ENCODE data around the gene GRID2IP. TPM values are rescaled to one million over a fixed set of nuclear protein-coding genes. Genes with fewer than 3 reads are reported as not detected.

Gene GRID2IP
- total and polyA plus RNA-seq, 2 of the 13 experiments (the other 11 are each of a cell fraction or from before 2014, with no cell fraction given), result 0.03 TPM; not detected in 1

GRCh38 chr7:6577369-6578113 lies 26.3 kb upstream of the GRID2IP start, which contains the start of gene ZDHHC4 (continued):
- TF ChIP-seq ZFP91 (CRISPR knock-in tag; IDR thresholded peaks at IDR 0.05; ENCODE audit: borderline replicate concordance) (peak; percentile 72), REL (CRISPR knock-in tag; conservative IDR thresholded peaks at IDR 0.05) (peak; percentile 79), FOSL1 (CRISPR knock-in tag; IDR thresholded peaks at IDR 0.05; ENCODE audit: borderline replicate concordance) (no peak), ZNF761 (CRISPR knock-in tag; conservative IDR thresholded peaks at IDR 0.05) (no peak), TMF1 (CRISPR knock-in tag; IDR thresholded peaks at IDR 0.05; ENCODE audit: low read depth) (no peak; the same call in 1 of the 2 replicates), AKAP8 (CRISPR knock-in tag; IDR thresholded peaks at IDR 0.05) (peak; percentile 47; the same call in 1 of the 2 replicates), ZNF569 (CRISPR knock-in tag; IDR thresholded peaks at IDR 0.05; ENCODE audit: borderline replicate concordance) (no peak), MAZ (IDR thresholded peaks at IDR 0.05; ENCODE audit: borderline replicate concordance, low read depth, low read length) (0 out of 2 replicates have a peak, but pooled peaks have one; percentile 30), MAZ (CRISPR knock-in tag; IDR thresholded peaks at IDR 0.05; ENCODE audit: low read depth) (peak; percentile 82), TOE1 (CRISPR knock-in tag; IDR thresholded peaks at IDR 0.05) (no peak), NCOA1 (CRISPR knock-in tag; IDR thresholded peaks at IDR 0.05) (no peak), ELF4 (CRISPR knock-in tag; IDR thresholded peaks at IDR 0.05; ENCODE audit: borderline replicate concordance) (no peak; the same call in 1 of the 2 replicates), PRDM15 (CRISPR knock-in tag; IDR thresholded peaks at IDR 0.05) (peak; percentile 15; the same call in 1 of the 2 replicates), ZNF343 (CRISPR knock-in tag; IDR thresholded peaks at IDR 0.05) (no peak), KLF16 (CRISPR knock-in tag; IDR thresholded peaks at IDR 0.05) (peak in 1 of 2 experiments; percentile 81; a peak in 1 of 4 replicates), CEBPB (IDR thresholded peaks at IDR 0.05; ENCODE audit: borderline replicate concordance, low read depth, low read length) (no peak), CERS6 (CRISPR knock-in tag; IDR thresholded peaks at IDR 0.05) (no peak)
- TF ChIP-seq, protein P1, sequence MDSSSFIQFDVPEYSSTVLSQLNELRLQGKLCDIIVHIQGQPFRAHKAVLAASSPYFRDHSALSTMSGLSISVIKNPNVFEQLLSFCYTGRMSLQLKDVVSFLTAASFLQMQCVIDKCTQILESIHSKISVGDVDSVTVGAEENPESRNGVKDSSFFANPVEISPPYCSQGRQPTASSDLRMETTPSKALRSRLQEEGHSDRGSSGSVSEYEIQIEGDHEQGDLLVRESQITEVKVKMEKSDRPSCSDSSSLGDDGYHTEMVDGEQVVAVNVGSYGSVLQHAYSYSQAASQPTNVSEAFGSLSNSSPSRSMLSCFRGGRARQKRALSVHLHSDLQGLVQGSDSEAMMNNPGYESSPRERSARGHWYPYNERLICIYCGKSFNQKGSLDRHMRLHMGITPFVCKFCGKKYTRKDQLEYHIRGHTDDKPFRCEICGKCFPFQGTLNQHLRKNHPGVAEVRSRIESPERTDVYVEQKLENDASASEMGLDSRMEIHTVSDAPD (CRISPR knock-in tag; IDR thresholded peaks at IDR 0.05), result no peak; the same call in 1 of the 2 replicates
- TF ChIP-seq, protein P2, sequence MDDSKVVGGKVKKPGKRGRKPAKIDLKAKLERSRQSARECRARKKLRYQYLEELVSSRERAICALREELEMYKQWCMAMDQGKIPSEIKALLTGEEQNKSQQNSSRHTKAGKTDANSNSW (CRISPR knock-in tag; IDR thresholded peaks at IDR 0.05; ENCODE audit: borderline replicate concordance), result no peak
- TF ChIP-seq, protein P3, sequence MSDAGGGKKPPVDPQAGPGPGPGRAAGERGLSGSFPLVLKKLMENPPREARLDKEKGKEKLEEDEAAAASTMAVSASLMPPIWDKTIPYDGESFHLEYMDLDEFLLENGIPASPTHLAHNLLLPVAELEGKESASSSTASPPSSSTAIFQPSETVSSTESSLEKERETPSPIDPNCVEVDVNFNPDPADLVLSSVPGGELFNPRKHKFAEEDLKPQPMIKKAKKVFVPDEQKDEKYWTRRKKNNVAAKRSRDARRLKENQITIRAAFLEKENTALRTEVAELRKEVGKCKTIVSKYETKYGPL (CRISPR knock-in tag; IDR thresholded peaks at IDR 0.05), result no peak
